Adrenal gland (tissue), 12 donors: ENCODE results near the gene CWC15. TPM values are rescaled to one million over a fixed set of nuclear protein-coding genes. Genes with fewer than 3 reads are reported as not detected.
A peak's percentile ranks its signal among the peaks of the same experiment; 100 is the strongest.

Experiments used
- DNase-seq, 7 donors: peaks; one replicate each; pipeline ENCODE4 v3.0.0-alpha.2; 2019 to 2020
- H3K27ac ChIP-seq, 5 donors: fragments of 200-600 bp; sonication (generic) in 4 of 5; 1 replicate in 3 of 5; 2 replicates in 2 of 5; pipeline versions ENCODE4 v1.5.1 to v1.8.0; 2016 to 2020; ENCODE audit warnings: mild to moderate bottlenecking in 1 of 5
- H3K27me3 ChIP-seq: fragments of 200-600 bp; 2 replicates; pipeline ENCODE4 v1.8.0; 2021
- H3K36me3 ChIP-seq, 2 donors: fragments of 200-600 bp; replicated peaks in 1 of 2; 1 replicate in 1 of 2; 2 replicates in 1 of 2; pipeline versions ENCODE4 v1.5.1 to v1.8.0; 2018 to 2022
- H3K4me1 ChIP-seq, 2 donors: fragments of 200-600 bp; replicated peaks in 1 of 2; 1 replicate in 1 of 2; 2 replicates in 1 of 2; pipeline versions ENCODE4 v1.5.1 to v1.8.0; 2018 to 2021
- H3K4me3 ChIP-seq, 4 donors: fragments of 200-600 bp; sonication (generic) in 3 of 4; one replicate each; pipeline ENCODE4 v1.5.1; 2016 to 2018
- H3K9me3 ChIP-seq, 3 donors: fragments of 200-600 bp; sonication (generic) in 1 of 3; replicated peaks in 1 of 3; 1 replicate in 2 of 3; 2 replicates in 1 of 3; pipeline versions ENCODE4 v1.5.1 to v1.8.0; 2016 to 2021
- CTCF ChIP-seq, 6 experiments: fragments of 450-650 bp in 4 of 6; fragments of 200-600 bp in 2 of 6; sonication (generic) in 1 of 6; IDR thresholded peaks; 1 replicate in 5 of 6; 2 replicates in 1 of 6; pipeline versions ENCODE4 v1.5.1 to v1.8.0; 2016 to 2021; ENCODE audit warnings: antibody characterized with exemption in 6 of 6, mild to moderate bottlenecking in 2 of 6, moderate library complexity in 1 of 6
- POLR2A ChIP-seq, 2 donors: fragments of 450-650 bp; IDR thresholded peaks; one replicate each; pipeline ENCODE4 v1.6.1; 2017; ENCODE audit warnings: antibody characterized with exemption in 2 of 2, mild to moderate bottlenecking in 2 of 2, moderate library complexity in 1 of 2
- WGBS, 4 donors: extraction: QIAGEN DNeasy Blood & Tissue Kit in 2 of 4; methylation state at CpG; one replicate each; pipeline versions ENCODE4 v1.1.5 to v1.1.7; 2013 to 2017; 5-methylcytosine and 5-hydroxymethylcytosine counted together
- intact Hi-C, 2 donors: fragments of 100-400 bp; cut with DNase I; formaldehyde crosslinking; loops; one replicate each; pipeline versions ENCODE4 v1.14.1 to v1.15.0; 2022 to 2023
- polyA plus RNA-seq, 3 donors: library from polyadenylated mRNA; stranded (reverse); fragments of 200-250 nt in 2 of 3; fragments of 350-450 nt in 1 of 3; fragmentation: Illumina TruSeq in 1 of 3; extraction: RNeasy Lipid Tissue Mini Kit (QIAGEN cat#74804) in 1 of 3; gene quantifications; one replicate each; pipeline ENCODE4 v1.2.3, GENCODE V29; 2013 to 2014
- total RNA-seq, 9 donors: library from RNA; depleted of rRNA in 4 of 9; stranded (reverse); fragments of >200 nt in 4 of 9; fragments of 120-200 nt in 1 of 9; fragmentation: NEBNext Ultra II Directional in 1 of 9; extraction: Animal tissue kit (Norgen Biotek cat#: 25700) in 1 of 9; gene quantifications; one replicate each; pipeline versions ENCODE4 v1.1.0 to v1.2.4, GENCODE V29; 2013 to 2023
- donor health status: healthy with polysubstance abuse.
- donor health status: Bipolar disorder and iron deficiency.
- donor health status: DM: yes; HTN: yes; CAD: no.
- donor health status: DM: no; HTN: no; CAD: no.
- donor health status: DM: no; HTN: no; CAD: no.
- donor health status: DM: yes; HTN: yes; CAD: no.

CWC15 gene
- total and polyA plus RNA-seq, 12 donors, result 21.6 to 218 (median 62.5) TPM

- Histone ChIP-seq H3K4me3 (no peak overlapping the region), H3K36me3 (peaks cover 0 to 39% of the 10 kb centered on the region in 2 donors), H3K27me3 (no peaks in the 10 kb centered on the region), H3K4me1 (no peaks in the 10 kb centered on the region), H3K27ac (no peak overlapping the region), H3K9me3 (no peaks in the 10 kb centered on the region)
- intact Hi-C loops, result no loop called here
- TF ChIP-seq POLR2A (IDR thresholded peaks at IDR 0.05) (no peak), CTCF (IDR thresholded peaks at IDR 0.05) (no peak)
- 74 to 100% (median 86%) methylated on average over 1 to 2 of the region's 2 CpGs for WGBS, 4 donors
- peak in 1 of 7 donors; percentile 16 for DNase-seq
Measured at GRCh38 chr11:94959179-94959578, 14.2 kb downstream of the CWC15 start.

- intact Hi-C loops, result no loop called here
- no peaks in the 10 kb centered on the region for H3K27me3 ChIP-seq
- WGBS, 4 donors, result 46 to 61% (median 55%) methylated on average over 2 of the region's 2 CpGs
- DNase-seq, result no peak
- H3K4me3 ChIP-seq, result no peak overlapping the region
- H3K9me3 ChIP-seq, result no peaks in the 10 kb centered on the region
- H3K4me1 ChIP-seq, result no peaks in the 10 kb centered on the region
- no peak overlapping the region for H3K27ac ChIP-seq
- peaks cover 0 to 30% of the 10 kb centered on the region in 2 donors for H3K36me3 ChIP-seq
- TF ChIP-seq POLR2A (IDR thresholded peaks at IDR 0.05) (no peak), CTCF (IDR thresholded peaks at IDR 0.05) (no peak)
Measured at GRCh38 chr11:94958121-94958696, 15.1 kb downstream of the CWC15 start.

GRCh38 chr11:94956963-94957362 lies 16.4 kb downstream of the CWC15 start:
- peaks cover 0 to 18% of the 10 kb centered on the region in 2 donors for H3K36me3 ChIP-seq
- H3K4me1 ChIP-seq, result no peaks in the 10 kb centered on the region
- WGBS, 4 donors, result 57 to 68% (median 60%) methylated on average over 4 of the region's 4 CpGs
- TF ChIP-seq CTCF (IDR thresholded peaks at IDR 0.05) (no peak), POLR2A (IDR thresholded peaks at IDR 0.05) (no peak)
- intact Hi-C loops, result no loop called here
- H3K4me3 ChIP-seq, result no peak overlapping the region
- no peaks in the 10 kb centered on the region for H3K9me3 ChIP-seq
- H3K27me3 ChIP-seq, result no peaks in the 10 kb centered on the region
- no peak for DNase-seq
- no peak overlapping the region for H3K27ac ChIP-seq

- intact Hi-C loops, result no loop called here
- no peak for TF ChIP-seq CTCF (IDR thresholded peaks at IDR 0.05)
- no peak for TF ChIP-seq POLR2A (IDR thresholded peaks at IDR 0.05)
- WGBS, 4 donors, result 39 to 68% (median 64%) methylated on average over 1 of the region's 1 CpG
Measured at GRCh38 chr11:94954753-94955152, 18.6 kb downstream of the CWC15 start.

More at GRCh38 chr11:94954753-94955152, 18.6 kb downstream of the CWC15 start:
- Histone ChIP-seq H3K9me3 (no peaks in the 10 kb centered on the region), H3K27me3 (no peaks in the 10 kb centered on the region), H3K4me1 (no peaks in the 10 kb centered on the region), H3K27ac (no peak overlapping the region), H3K4me3 (no peak overlapping the region), H3K36me3 (no peaks in the 10 kb centered on the region)
- no peak for DNase-seq
